Measurements from ENCODE around the gene RFX7. TPM values are rescaled to one million over a fixed set of nuclear protein-coding genes. Genes with fewer than 3 reads are reported as not detected.

The RFX7 gene
- total RNA-seq, 1 experiment from 2014 or later = 18.1 TPM

DNA sequence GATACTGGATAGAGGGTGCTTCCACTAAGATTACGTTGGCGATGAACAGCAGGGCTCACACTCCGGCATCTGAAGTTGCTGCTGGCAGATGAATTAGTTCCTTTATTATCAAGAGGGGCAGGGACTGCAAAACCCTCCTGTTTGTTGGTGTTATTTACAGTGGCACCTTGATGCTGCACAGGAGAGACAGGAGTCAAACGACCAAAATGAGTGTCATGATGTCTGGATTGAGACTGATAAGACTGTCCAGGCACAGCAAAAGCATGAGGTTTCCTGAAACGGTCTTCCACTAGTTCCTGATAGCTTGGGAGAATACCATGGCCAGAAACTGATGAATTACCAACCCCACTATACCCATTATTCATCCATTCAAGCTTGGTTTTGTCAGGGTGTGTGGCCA lies 149.5 kb downstream of the RFX7 start:
- DNase-seq (ENCODE audit: low read depth, low spot score) (no peak), ATAC-seq (no peak)
- H3K4me2 ChIP-seq (ENCODE audit: low read length) = no peak overlapping the region
- H3K79me2 ChIP-seq (ENCODE audit: insufficient read depth, low read length) = no peaks in the 10 kb centered on the region
- POLR2A ChIA-PET = no interaction called here
- no peaks in the 10 kb centered on the region for H3K27me3 ChIP-seq (ENCODE audit: insufficient read depth, low read length)
- CTCF ChIA-PET = no interaction called here
- H3K9ac ChIP-seq (ENCODE audit: low read length) = no peak overlapping the region
- TF ChIP-seq EZH2phosphoT487 (IDR thresholded peaks at IDR 0.05; ENCODE audit: borderline replicate concordance) (no peak), SRF (IDR thresholded peaks at IDR 0.05; ENCODE audit: low read depth) (no peak)
- peaks cover 5 to 21% of the 10 kb centered on the region in 2 experiments; a peak in 3 of 4 replicates for H3K36me3 ChIP-seq (ENCODE audit: control insufficient read depth in 1 of 2, insufficient read depth in 2 of 2, low read length in 2 of 2)
- H4K20me1 ChIP-seq (ENCODE audit: insufficient read depth) = no peaks in the 10 kb centered on the region
- no peaks in the 10 kb centered on the region for H3K4me1 ChIP-seq (ENCODE audit: control insufficient read depth in 1 of 2, insufficient read depth in 2 of 2, low read length in 2 of 2)
- H3K4me3 ChIP-seq (replicated peaks in 1 of 2; ENCODE audit: low read depth in 1 of 2, low read length in 2 of 2) = no peak overlapping the region
- no TSS peak for BruUV-seq (replicated peaks)
- intact Hi-C loops (cut with micrococcal nuclease) = no loop called here
- H3K9me3 ChIP-seq (ENCODE audit: control insufficient read depth in 1 of 2, insufficient read depth in 1 of 2, low read depth in 1 of 2, low read length in 2 of 2) = no peaks in the 10 kb centered on the region
- RAD21 ChIA-PET (ENCODE audit: low non-redundant PET in 1 of 2, low total read pairs in 2 of 2, uncharacterized antibody in 2 of 2, unreplicated experiment in 2 of 2) = no interaction called here
- H3K9me2 ChIP-seq (ENCODE audit: insufficient read depth) = no peaks in the 10 kb centered on the region
- no peak overlapping the region for H2AFZ ChIP-seq (ENCODE audit: low read depth, low read length, poor library complexity, severe bottlenecking)
- H3K27ac ChIP-seq (ENCODE audit: low read depth, low read length) = no peak overlapping the region

DNA sequence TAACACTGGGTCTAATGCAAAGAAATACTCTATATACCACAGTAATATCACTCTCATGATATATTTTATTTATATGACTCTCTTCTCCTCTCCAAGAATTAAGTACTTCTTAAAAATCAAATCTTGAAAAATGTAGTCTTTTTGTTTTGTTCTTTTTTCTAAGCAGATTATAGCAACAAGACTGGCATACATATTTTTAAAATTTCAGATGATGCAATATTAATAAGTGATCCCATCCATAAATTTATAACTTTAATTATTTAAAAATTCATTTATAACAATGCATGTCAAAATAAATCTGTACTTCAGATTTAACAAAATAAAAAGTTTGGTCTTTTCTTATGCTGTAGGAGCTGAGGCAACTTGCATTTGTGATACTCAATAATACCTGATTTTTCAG lies 155.3 kb downstream of the RFX7 start:
- ATAC-seq = no peak
- Histone ChIP-seq H3K27me3 (ENCODE audit: insufficient read depth, low read length) (no peaks in the 10 kb centered on the region), H3K27ac (ENCODE audit: low read depth, low read length) (no peak overlapping the region), H3K4me1 (ENCODE audit: control insufficient read depth in 1 of 2, insufficient read depth in 2 of 2, low read length in 2 of 2) (no peaks in the 10 kb centered on the region), H3K9me2 (ENCODE audit: insufficient read depth) (no peaks in the 10 kb centered on the region), H3K9ac (ENCODE audit: low read length) (no peak overlapping the region), H2AFZ (ENCODE audit: low read depth, low read length, poor library complexity, severe bottlenecking) (no peak overlapping the region), H3K4me2 (ENCODE audit: low read length) (no peak overlapping the region), H3K4me3 (replicated peaks in 1 of 2; ENCODE audit: low read depth in 1 of 2, low read length in 2 of 2) (no peak overlapping the region), H3K36me3 (ENCODE audit: control insufficient read depth in 1 of 2, insufficient read depth in 2 of 2, low read length in 2 of 2) (peaks cover 0 to under 1% of the 10 kb centered on the region in 2 experiments; a peak in 1 of 4 replicates), H3K9me3 (ENCODE audit: control insufficient read depth in 1 of 2, insufficient read depth in 1 of 2, low read depth in 1 of 2, low read length in 2 of 2) (no peaks in the 10 kb centered on the region), H4K20me1 (ENCODE audit: insufficient read depth) (no peaks in the 10 kb centered on the region), H3K79me2 (ENCODE audit: insufficient read depth, low read length) (no peaks in the 10 kb centered on the region)
- intact Hi-C loops (cut with micrococcal nuclease) = no loop called here
- TF ChIP-seq YY1 (IDR thresholded peaks at IDR 0.05; ENCODE audit: extremely low read depth, insufficient replicate concordance, low read depth, low read length) (no peak), EZH2phosphoT487 (IDR thresholded peaks at IDR 0.05; ENCODE audit: borderline replicate concordance) (no peak), SP1 (IDR thresholded peaks at IDR 0.05; ENCODE audit: low read depth) (no peak), EZH2 (IDR thresholded peaks at IDR 0.05) (no peak), ELF1 (IDR thresholded peaks at IDR 0.05; ENCODE audit: borderline replicate concordance, low read depth) (no peak), ZNF274 (IDR thresholded peaks at IDR 0.05; ENCODE audit: low read depth, low read length) (no peak), POLR2AphosphoS5 (IDR thresholded peaks at IDR 0.05; ENCODE audit: low read depth, low read length) (no peak), ZBTB33 (IDR thresholded peaks at IDR 0.05; ENCODE audit: extremely low read depth, insufficient replicate concordance, low read length) (no peak), RAD21 (IDR thresholded peaks at IDR 0.05; ENCODE audit: low read depth) (no peak), ZFX (IDR thresholded peaks at IDR 0.05) (no peak)
- TF ChIP-seq, protein P1, sequence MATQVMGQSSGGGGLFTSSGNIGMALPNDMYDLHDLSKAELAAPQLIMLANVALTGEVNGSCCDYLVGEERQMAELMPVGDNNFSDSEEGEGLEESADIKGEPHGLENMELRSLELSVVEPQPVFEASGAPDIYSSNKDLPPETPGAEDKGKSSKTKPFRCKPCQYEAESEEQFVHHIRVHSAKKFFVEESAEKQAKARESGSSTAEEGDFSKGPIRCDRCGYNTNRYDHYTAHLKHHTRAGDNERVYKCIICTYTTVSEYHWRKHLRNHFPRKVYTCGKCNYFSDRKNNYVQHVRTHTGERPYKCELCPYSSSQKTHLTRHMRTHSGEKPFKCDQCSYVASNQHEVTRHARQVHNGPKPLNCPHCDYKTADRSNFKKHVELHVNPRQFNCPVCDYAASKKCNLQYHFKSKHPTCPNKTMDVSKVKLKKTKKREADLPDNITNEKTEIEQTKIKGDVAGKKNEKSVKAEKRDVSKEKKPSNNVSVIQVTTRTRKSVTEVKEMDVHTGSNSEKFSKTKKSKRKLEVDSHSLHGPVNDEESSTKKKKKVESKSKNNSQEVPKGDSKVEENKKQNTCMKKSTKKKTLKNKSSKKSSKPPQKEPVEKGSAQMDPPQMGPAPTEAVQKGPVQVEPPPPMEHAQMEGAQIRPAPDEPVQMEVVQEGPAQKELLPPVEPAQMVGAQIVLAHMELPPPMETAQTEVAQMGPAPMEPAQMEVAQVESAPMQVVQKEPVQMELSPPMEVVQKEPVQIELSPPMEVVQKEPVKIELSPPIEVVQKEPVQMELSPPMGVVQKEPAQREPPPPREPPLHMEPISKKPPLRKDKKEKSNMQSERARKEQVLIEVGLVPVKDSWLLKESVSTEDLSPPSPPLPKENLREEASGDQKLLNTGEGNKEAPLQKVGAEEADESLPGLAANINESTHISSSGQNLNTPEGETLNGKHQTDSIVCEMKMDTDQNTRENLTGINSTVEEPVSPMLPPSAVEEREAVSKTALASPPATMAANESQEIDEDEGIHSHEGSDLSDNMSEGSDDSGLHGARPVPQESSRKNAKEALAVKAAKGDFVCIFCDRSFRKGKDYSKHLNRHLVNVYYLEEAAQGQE (IDR thresholded peaks at IDR 0.05; ENCODE audit: low read depth) = no peak
- ChIA-PET RAD21 (ENCODE audit: low non-redundant PET in 1 of 2, low total read pairs in 2 of 2, uncharacterized antibody in 2 of 2, unreplicated experiment in 2 of 2) (no interaction called here), CTCF (no interaction called here), POLR2A (no interaction called here)
- no peak for DNase-seq (ENCODE audit: low read depth, low spot score)
- BruUV-seq (replicated peaks) = no TSS peak
